HepG2 (cell line): ENCODE results near the gene KDM4B. TPM values are rescaled to one million over a fixed set of nuclear protein-coding genes. Genes with fewer than 3 reads are reported as not detected.

Source experiments
- ATAC-seq: fragments of 200-7000 bp; cut with Tn5 transposase; 3 replicates; pipeline ENCODE4 v1.9.1; 2020; ENCODE audit warnings: mild to moderate bottlenecking, moderate library complexity
- BruUV-seq: library from RNA; stranded (reverse); fragments of 400-500 nt; replicated peaks from 2 replicates; lab custom pipeline; 2021; lab: Mats Ljungman, UMichigan
- CTCF ChIA-PET: fragments of 300-600 bp; formaldehyde crosslinking; extraction: SDS; loops from one replicate; lab custom pipeline; 2021; ENCODE audit warnings: low total read pairs, inconsistent platforms, low intra/inter-chr PET ratio; lab: Yijun Ruan, JAX
- POLR2A ChIA-PET: fragments of 350-600 bp; sonication (Branson Sonifier 250); formaldehyde crosslinking; loops from one replicate; lab custom pipeline; 2020; ENCODE audit warnings: antibody characterized with exemption, inconsistent platforms; lab: Yijun Ruan, JAX
- DNase-seq: peaks from one replicate; pipeline ENCODE4 v3.0.0-alpha.2; 2015; ENCODE audit warnings: low spot score
- FAIRE-seq: peaks from 3 replicates; lab custom pipeline; 2011; peaks lifted over from hg19 to GRCh38; lab: Jason Lieb, UNC
- H2AFZ ChIP-seq: one replicate; pipeline ENCODE4 v1.6.1; 2011; ENCODE audit warnings: low read length, inconsistent platforms
- H3K27ac ChIP-seq: fragments of 300-600 bp; 3 replicates; pipeline ENCODE4 v1.8.0; 2011; ENCODE audit warnings: mixed run types, mild to moderate bottlenecking, mixed read lengths, low read length, inconsistent platforms; ENCODE audit not compliant: insufficient read depth; ENCODE audit errors: extremely low read length
- H3K27me3 ChIP-seq, 2 experiments: fragments of 200-600 bp in 1 of 2; 2 replicates in 1 of 2; 3 replicates in 1 of 2; pipeline versions ENCODE4 v1.6.0 to v1.8.0; 2011; ENCODE audit warnings: low read length in 2 of 2, mild to moderate bottlenecking in 2 of 2, moderate library complexity in 2 of 2, inconsistent platforms in 1 of 2; ENCODE audit not compliant: insufficient read depth in 2 of 2, control insufficient read depth in 1 of 2
- H3K36me3 ChIP-seq, 2 experiments: fragments of 200-600 bp in 1 of 2; replicated peaks in 1 of 2; 2 replicates in 1 of 2; 3 replicates in 1 of 2; pipeline versions ENCODE4 v1.5.1 to v1.8.0; 2011; ENCODE audit warnings: low read length in 2 of 2, inconsistent platforms in 1 of 2; ENCODE audit not compliant: insufficient read depth in 2 of 2, control insufficient read depth in 1 of 2
- H3K4me1 ChIP-seq: 2 replicates; pipeline ENCODE4 v1.5.1; 2012; ENCODE audit warnings: low read length, inconsistent platforms; ENCODE audit not compliant: insufficient read depth
- H3K4me2 ChIP-seq: 2 replicates; pipeline ENCODE4 v1.6.0; 2011; ENCODE audit warnings: low read depth, low read length, inconsistent platforms
- H3K4me3 ChIP-seq, 3 experiments: fragments of 200-600 bp in 1 of 3; sonication (generic), shearing (Covaris generic) in 1 of 3; replicated peaks in 1 of 3; 2 replicates each; pipeline ENCODE4 v1.5.1; 2011 to 2016; ENCODE audit warnings: low read length in 3 of 3, inconsistent platforms in 2 of 3, low read depth in 2 of 3, mild to moderate bottlenecking in 2 of 3, control low read depth in 1 of 3, mixed read lengths in 1 of 3; ENCODE audit not compliant: insufficient read depth in 1 of 3
- H3K79me2 ChIP-seq: one replicate; pipeline ENCODE4 v1.6.1; 2011; ENCODE audit warnings: low read length, inconsistent platforms; ENCODE audit not compliant: insufficient read depth
- H3K9ac ChIP-seq: 2 replicates; pipeline ENCODE4 v1.6.0; 2011; ENCODE audit warnings: mild to moderate bottlenecking, low read depth, low read length, inconsistent platforms; ENCODE audit not compliant: insufficient read depth
- H3K9me3 ChIP-seq: 2 replicates; pipeline ENCODE4 v1.5.1; 2012; ENCODE audit warnings: mild to moderate bottlenecking, low read length
- H4K20me1 ChIP-seq: 2 replicates; pipeline ENCODE4 v1.6.0; 2011; ENCODE audit warnings: inconsistent platforms, mild to moderate bottlenecking, low read length, moderate library complexity; ENCODE audit not compliant: insufficient read depth
- AGO2 ChIP-seq: fragments of 200-400 bp; formaldehyde crosslinking; optimal IDR thresholded peaks from 2 replicates; pipeline ENCODE3; 2017; ENCODE audit warnings: mild to moderate bottlenecking, low read depth, low read length, moderate library complexity
- CENPX ChIP-seq: sonication (generic); formaldehyde crosslinking; IDR thresholded peaks from 2 replicates; pipeline ENCODE4 v1.9.0; 2021; ENCODE audit warnings: mild to moderate bottlenecking, missing genetic modification reagents, moderate library complexity
- HDAC2 ChIP-seq: sonication (generic); formaldehyde crosslinking; IDR thresholded peaks from 2 replicates; pipeline ENCODE4 v1.4.0; 2020; ENCODE audit warnings: missing genetic modification reagents
- HINFP ChIP-seq: sonication (generic); formaldehyde crosslinking; IDR thresholded peaks from 2 replicates; pipeline ENCODE4 v1.4.0; 2020; ENCODE audit warnings: low read depth, mild to moderate bottlenecking, missing genetic modification reagents
- MZF1 ChIP-seq: sonication (generic); formaldehyde crosslinking; IDR thresholded peaks from 2 replicates; pipeline ENCODE4 v1.8.1; 2023; ENCODE audit warnings: mild to moderate bottlenecking, missing genetic modification reagents, borderline replicate concordance
- ZSCAN31 ChIP-seq: sonication (generic); formaldehyde crosslinking; IDR thresholded peaks from 2 replicates; pipeline ENCODE4 v1.5.0; 2020; ENCODE audit warnings: low read depth, mild to moderate bottlenecking, missing genetic modification reagents
- WGBS: methylation state at CpG from one replicate; pipeline ENCODE4 v1.1.6; 2017; ENCODE audit warnings: low lambda C conversion rate; 5-methylcytosine and 5-hydroxymethylcytosine counted together
- in situ Hi-C: cut with HindIII; loops from 2 replicates; pipeline ENCODE4 v1.10.0; 2017; ENCODE audit warnings: low pct_unique_long_range_greater_than_20kb; ENCODE audit not compliant: extremely low pct_ligation_motif_present
- intact Hi-C: fragments of 100-400 bp; cut with micrococcal nuclease; formaldehyde crosslinking; loops from one replicate; pipeline ENCODE4 v1.10.0; 2022; ENCODE audit not compliant: unreplicated experiment
- polyA plus RNA-seq, 8 experiments: library from polyadenylated mRNA; depleted of rRNA in 3 of 8; stranded (reverse) in 7 of 8; unstranded in 1 of 8; fragments of >200 nt; fragmentation: Illumina TruSeq in 4 of 8; extraction: Trizol in 4 of 8; gene quantifications; 2 replicates each; pipeline versions ENCODE4 v1.2.1 to v1.2.3, GENCODE V29; 2011 to 2016; ENCODE audit warnings: low read depth in 4 of 8, missing spikeins in 1 of 8, mixed read lengths in 1 of 8; ENCODE audit not compliant: insufficient read depth in 1 of 8
- total RNA-seq, 5 experiments: library from RNA; depleted of rRNA; stranded (reverse); fragments of >200 nt; fragmentation: Illumina TruSeq; extraction: Trizol; gene quantifications; 2 replicates each; pipeline ENCODE4 v1.2.3, GENCODE V29; 2016; ENCODE audit warnings: low read depth in 1 of 5
- TF ChIP-seq, protein P1 (sequence below): sonication (generic); formaldehyde crosslinking; IDR thresholded peaks from 2 replicates; pipeline ENCODE4 v1.9.0; 2021; ENCODE audit warnings: mild to moderate bottlenecking, missing genetic modification reagents

Gene KDM4B
- total and polyA plus RNA-seq, 2 of the 13 experiments (the other 11 are each of a cell fraction or from before 2014, with no cell fraction given): 4.9 to 14.6 TPM

GRCh38 chr19:5085566-5085965, 116.7 kb downstream of the KDM4B start:
- Histone ChIP-seq H3K27ac (no peak overlapping the region), H3K79me2 (no peaks in the 10 kb centered on the region), H3K4me3 (no peak overlapping the region), H3K36me3 (peaks cover 18 to 55% of the 10 kb centered on the region in 2 experiments; a peak in 4 of 5 replicates), H3K9me3 (no peaks in the 10 kb centered on the region), H4K20me1 (peaks cover 2% of the 10 kb centered on the region; the same call in 1 of the 2 replicates), H3K27me3 (no peaks in the 10 kb centered on the region), H2AFZ (no peak overlapping the region), H3K4me2 (no peak overlapping the region), H3K9ac (no peak overlapping the region)
- ChIA-PET POLR2A (no interaction called here), CTCF (no interaction called here)
- DNase-seq (no peak), FAIRE-seq (no peak), ATAC-seq (no peak)
- intact Hi-C loops (no loop called here), in situ Hi-C loops (no loop called here)
- no TSS peak for BruUV-seq
- TF ChIP-seq HINFP (no peak), AGO2 (peak; percentile 16)
- TF ChIP-seq, all 625 proteins: peak for 1
- WGBS: 93% methylated on average over 3 of the region's 20 CpGs
- no peaks in the 10 kb centered on the region for H3K4me1 ChIP-seq

- no peak overlapping the region for H3K27ac ChIP-seq
- ChIA-PET CTCF (no interaction called here), POLR2A (no interaction called here)
- H4K20me1 ChIP-seq: peaks cover 2% of the 10 kb centered on the region; the same call in 1 of the 2 replicates
- no peaks in the 10 kb centered on the region for H3K27me3 ChIP-seq
- in situ Hi-C loops (no loop called here), intact Hi-C loops (no loop called here)
- H3K9ac ChIP-seq: no peak overlapping the region
- DNase-seq: no peak
- no peaks in the 10 kb centered on the region for H3K79me2 ChIP-seq
- H2AFZ ChIP-seq: no peak overlapping the region
- ATAC-seq: no peak
- no peak overlapping the region for H3K4me2 ChIP-seq
- H3K36me3 ChIP-seq: peaks cover 18 to 52% of the 10 kb centered on the region in 2 experiments; a peak in 4 of 5 replicates
- no TSS peak for BruUV-seq
- no peaks in the 10 kb centered on the region for H3K9me3 ChIP-seq
- WGBS: 98% methylated on average over 9 of the region's 19 CpGs
- FAIRE-seq: no peak
- H3K4me1 ChIP-seq: no peaks in the 10 kb centered on the region
- H3K4me3 ChIP-seq: no peak overlapping the region
- TF ChIP-seq MZF1 (CRISPR knock-in tag) (no peak), CENPX (CRISPR knock-in tag) (no peak), ZSCAN31 (no peak), HDAC2 (no peak)
- TF ChIP-seq, protein P1, sequence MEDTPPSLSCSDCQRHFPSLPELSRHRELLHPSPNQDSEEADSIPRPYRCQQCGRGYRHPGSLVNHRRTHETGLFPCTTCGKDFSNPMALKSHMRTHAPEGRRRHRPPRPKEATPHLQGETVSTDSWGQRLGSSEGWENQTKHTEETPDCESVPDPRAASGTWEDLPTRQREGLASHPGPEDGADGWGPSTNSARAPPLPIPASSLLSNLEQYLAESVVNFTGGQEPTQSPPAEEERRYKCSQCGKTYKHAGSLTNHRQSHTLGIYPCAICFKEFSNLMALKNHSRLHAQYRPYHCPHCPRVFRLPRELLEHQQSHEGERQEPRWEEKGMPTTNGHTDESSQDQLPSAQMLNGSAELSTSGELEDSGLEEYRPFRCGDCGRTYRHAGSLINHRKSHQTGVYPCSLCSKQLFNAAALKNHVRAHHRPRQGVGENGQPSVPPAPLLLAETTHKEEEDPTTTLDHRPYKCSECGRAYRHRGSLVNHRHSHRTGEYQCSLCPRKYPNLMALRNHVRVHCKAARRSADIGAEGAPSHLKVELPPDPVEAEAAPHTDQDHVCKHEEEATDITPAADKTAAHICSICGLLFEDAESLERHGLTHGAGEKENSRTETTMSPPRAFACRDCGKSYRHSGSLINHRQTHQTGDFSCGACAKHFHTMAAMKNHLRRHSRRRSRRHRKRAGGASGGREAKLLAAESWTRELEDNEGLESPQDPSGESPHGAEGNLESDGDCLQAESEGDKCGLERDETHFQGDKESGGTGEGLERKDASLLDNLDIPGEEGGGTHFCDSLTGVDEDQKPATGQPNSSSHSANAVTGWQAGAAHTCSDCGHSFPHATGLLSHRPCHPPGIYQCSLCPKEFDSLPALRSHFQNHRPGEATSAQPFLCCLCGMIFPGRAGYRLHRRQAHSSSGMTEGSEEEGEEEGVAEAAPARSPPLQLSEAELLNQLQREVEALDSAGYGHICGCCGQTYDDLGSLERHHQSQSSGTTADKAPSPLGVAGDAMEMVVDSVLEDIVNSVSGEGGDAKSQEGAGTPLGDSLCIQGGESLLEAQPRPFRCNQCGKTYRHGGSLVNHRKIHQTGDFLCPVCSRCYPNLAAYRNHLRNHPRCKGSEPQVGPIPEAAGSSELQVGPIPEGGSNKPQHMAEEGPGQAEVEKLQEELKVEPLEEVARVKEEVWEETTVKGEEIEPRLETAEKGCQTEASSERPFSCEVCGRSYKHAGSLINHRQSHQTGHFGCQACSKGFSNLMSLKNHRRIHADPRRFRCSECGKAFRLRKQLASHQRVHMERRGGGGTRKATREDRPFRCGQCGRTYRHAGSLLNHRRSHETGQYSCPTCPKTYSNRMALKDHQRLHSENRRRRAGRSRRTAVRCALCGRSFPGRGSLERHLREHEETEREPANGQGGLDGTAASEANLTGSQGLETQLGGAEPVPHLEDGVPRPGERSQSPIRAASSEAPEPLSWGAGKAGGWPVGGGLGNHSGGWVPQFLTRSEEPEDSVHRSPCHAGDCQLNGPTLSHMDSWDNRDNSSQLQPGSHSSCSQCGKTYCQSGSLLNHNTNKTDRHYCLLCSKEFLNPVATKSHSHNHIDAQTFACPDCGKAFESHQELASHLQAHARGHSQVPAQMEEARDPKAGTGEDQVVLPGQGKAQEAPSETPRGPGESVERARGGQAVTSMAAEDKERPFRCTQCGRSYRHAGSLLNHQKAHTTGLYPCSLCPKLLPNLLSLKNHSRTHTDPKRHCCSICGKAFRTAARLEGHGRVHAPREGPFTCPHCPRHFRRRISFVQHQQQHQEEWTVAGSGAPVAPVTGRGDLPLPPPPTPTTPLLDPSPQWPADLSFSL (CRISPR knock-in tag): no peak
These were observed 117.3 kb downstream of the KDM4B start for GRCh38 chr19:5086230-5086629.
